Upper lobe of left lung (tissue), 6 donors: ENCODE measurements around the gene PTPRM. TPM values are rescaled to one million over a fixed set of nuclear protein-coding genes. Genes with fewer than 3 reads are reported as not detected.

Experiments
- ATAC-seq, 2 donors: fragments of 200-7000 bp; cut with Tn5 transposase; one replicate each; pipeline ENCODE4 v1.9.1; 2022; ENCODE audit warnings: mild to moderate bottlenecking in 2 of 2, moderate library complexity in 2 of 2; ENCODE audit not compliant: low FRiP score in 2 of 2
- DNase-seq, 2 donors: peaks; one replicate each; pipeline ENCODE4 v3.0.0-alpha.2; 2019 to 2020
- H3K27ac ChIP-seq, 4 donors: fragments of 200-600 bp; sonication (generic); one replicate each; pipeline ENCODE4 v1.5.1; 2016 to 2019
- H3K27me3 ChIP-seq, 4 donors: fragments of 200-600 bp; sonication (generic); one replicate each; pipeline ENCODE4 v1.5.1; 2017 to 2019
- H3K36me3 ChIP-seq, 4 donors: fragments of 200-600 bp; sonication (generic); one replicate each; pipeline ENCODE4 v1.5.1; 2016 to 2019
- H3K4me1 ChIP-seq, 4 donors: fragments of 200-600 bp; sonication (generic); one replicate each; pipeline ENCODE4 v1.5.1; 2018 to 2019
- H3K4me3 ChIP-seq, 4 donors: fragments of 200-600 bp; sonication (generic); one replicate each; pipeline ENCODE4 v1.5.1; 2017 to 2019; ENCODE audit warnings: mild to moderate bottlenecking in 2 of 4, moderate library complexity in 1 of 4
- H3K9me3 ChIP-seq, 4 donors: fragments of 200-600 bp; sonication (generic); one replicate each; pipeline ENCODE4 v1.5.1; 2018 to 2019
- CTCF ChIP-seq, 6 experiments: fragments of 450-650 bp in 4 of 6; fragments of 200-600 bp in 2 of 6; sonication (generic) in 2 of 6; IDR thresholded peaks; one replicate each; pipeline ENCODE4 v1.5.1; 2016 to 2019; ENCODE audit warnings: antibody characterized with exemption in 6 of 6
- EP300 ChIP-seq, 4 donors: sonication (generic); formaldehyde crosslinking; IDR thresholded peaks; one replicate each; pipeline ENCODE4 v1.5.1; 2017; ENCODE audit warnings: antibody characterized with exemption in 4 of 4, control low read depth in 2 of 4
- POLR2A ChIP-seq, 4 donors: fragments of 450-650 bp; IDR thresholded peaks; one replicate each; pipeline ENCODE4 v1.5.1; 2016 to 2017; ENCODE audit warnings: antibody characterized with exemption in 4 of 4, mild to moderate bottlenecking in 2 of 4
- POLR2AphosphoS5 ChIP-seq, 2 donors: sonication (generic); formaldehyde crosslinking; IDR thresholded peaks; one replicate each; pipeline ENCODE4 v1.5.1; 2017; ENCODE audit warnings: antibody characterized with exemption in 2 of 2
- WGBS, 2 donors: methylation state at CpG; one replicate each; pipeline ENCODE4 v1.1.5; 2017 to 2018; 5-methylcytosine and 5-hydroxymethylcytosine counted together
- total RNA-seq, 6 donors: library from RNA; depleted of rRNA in 4 of 6; stranded (reverse); fragments of >200 nt in 4 of 6; gene quantifications; one replicate each; pipeline versions ENCODE4 v1.1.0 to v1.2.1, GENCODE V29; 2016 to 2021
- donor health status: DM: no; HTN: no; CAD: no; lungs with moderate emphysema.
- donor health status: DM: no; HTN: yes; CAD: no; lungs with severe emphysema.

The PTPRM gene
- total RNA-seq, 6 donors from 2014 or later = 82.0 to 201 (median 154) TPM

GRCh38 chr18:8036551-8036950 lies 469.4 kb downstream of the PTPRM start:
- TF ChIP-seq EP300 (IDR thresholded peaks at IDR 0.05) (no peak), CTCF (IDR thresholded peaks at IDR 0.05) (no peak), POLR2AphosphoS5 (IDR thresholded peaks at IDR 0.05) (no peak), POLR2A (IDR thresholded peaks at IDR 0.05) (no peak)
- H3K27me3 ChIP-seq = no peaks in the 10 kb centered on the region
- H3K4me3 ChIP-seq = no peak overlapping the region
- H3K27ac ChIP-seq = no peak overlapping the region
- H3K9me3 ChIP-seq = no peaks in the 10 kb centered on the region
- ATAC-seq = no peak
- peaks cover 0 to 12% (median 0%) of the 10 kb centered on the region in 4 donors for H3K4me1 ChIP-seq
- no peak for DNase-seq
- no peaks in the 10 kb centered on the region for H3K36me3 ChIP-seq
- 77 to 81% methylated on average over 3 of the region's 3 CpGs for WGBS, 2 donors

GRCh38 chr18:8037296-8037695 lies 470.2 kb downstream of the PTPRM start:
- no peak for TF ChIP-seq EP300 (IDR thresholded peaks at IDR 0.05)
- TF ChIP-seq POLR2AphosphoS5 (IDR thresholded peaks at IDR 0.05) = no peak
- TF ChIP-seq CTCF (IDR thresholded peaks at IDR 0.05) = no peak
- no peak for TF ChIP-seq POLR2A (IDR thresholded peaks at IDR 0.05)
- Histone ChIP-seq H3K9me3 (no peaks in the 10 kb centered on the region), H3K4me1 (peaks cover 0 to 12% (median 0%) of the 10 kb centered on the region in 4 donors), H3K27ac (no peak overlapping the region), H3K27me3 (no peaks in the 10 kb centered on the region), H3K36me3 (no peaks in the 10 kb centered on the region), H3K4me3 (no peak overlapping the region)
- 26 to 50% methylated on average over 1 of the region's 1 CpG for WGBS, 2 donors
- DNase-seq (no peak), ATAC-seq (no peak)

- Histone ChIP-seq H3K4me3 (no peak overlapping the region), H3K27ac (no peak overlapping the region), H3K9me3 (no peaks in the 10 kb centered on the region), H3K36me3 (no peaks in the 10 kb centered on the region), H3K27me3 (peaks cover 0 to 2% (median 0%) of the 10 kb centered on the region in 4 donors), H3K4me1 (peaks cover 0 to 12% (median 2%) of the 10 kb centered on the region in 4 donors)
- TF ChIP-seq POLR2A (IDR thresholded peaks at IDR 0.05) (no peak), CTCF (IDR thresholded peaks at IDR 0.05) (no peak), EP300 (IDR thresholded peaks at IDR 0.05) (no peak), POLR2AphosphoS5 (IDR thresholded peaks at IDR 0.05) (no peak)
- DNase-seq = no peak
- ATAC-seq = no peak
Measured at GRCh38 chr18:8040021-8040420, 472.9 kb downstream of the PTPRM start.

- ATAC-seq = no peak
- Histone ChIP-seq H3K4me3 (no peak overlapping the region), H3K27ac (no peak overlapping the region), H3K9me3 (no peaks in the 10 kb centered on the region), H3K27me3 (peaks cover 0 to 2% (median 0%) of the 10 kb centered on the region in 4 donors), H3K36me3 (no peaks in the 10 kb centered on the region), H3K4me1 (peaks cover 0 to 8% (median 2%) of the 10 kb centered on the region in 4 donors)
- 39 to 54% methylated on average over 1 of the region's 1 CpG for WGBS, 2 donors
- TF ChIP-seq POLR2A (IDR thresholded peaks at IDR 0.05) (no peak), EP300 (IDR thresholded peaks at IDR 0.05) (no peak), POLR2AphosphoS5 (IDR thresholded peaks at IDR 0.05) (no peak), CTCF (IDR thresholded peaks at IDR 0.05) (no peak)
- no peak for DNase-seq
Measured at GRCh38 chr18:8041526-8042111, 474.5 kb downstream of the PTPRM start.

- TF ChIP-seq POLR2A (IDR thresholded peaks at IDR 0.05) = no peak
- TF ChIP-seq CTCF (IDR thresholded peaks at IDR 0.05) = no peak
- TF ChIP-seq EP300 (IDR thresholded peaks at IDR 0.05) = no peak
- no peak for TF ChIP-seq POLR2AphosphoS5 (IDR thresholded peaks at IDR 0.05)
- WGBS, 2 donors = 61 to 78% methylated on average over 4 of the region's 4 CpGs
- Histone ChIP-seq H3K9me3 (no peaks in the 10 kb centered on the region), H3K36me3 (no peaks in the 10 kb centered on the region), H3K27ac (no peak overlapping the region), H3K4me3 (no peak overlapping the region), H3K4me1 (peaks cover 0 to 9% (median 2%) of the 10 kb centered on the region in 4 donors), H3K27me3 (peaks cover 0 to 2% (median 0%) of the 10 kb centered on the region in 4 donors)
- no peak for DNase-seq
- no peak for ATAC-seq
Measured at GRCh38 chr18:8044004-8044403, 476.9 kb downstream of the PTPRM start.
